Fibroblast of upper back skin (primary cell): ENCODE data around the gene C11orf71.

Experiments
- DNase-seq: peaks from one replicate; pipeline ENCODE4 v3.0.0-alpha.2; 2013

The C11orf71 gene

GRCh38 chr11:114400216-114400914 lies at the start of gene C11orf71, which contains the start of gene RBM7:
C11orf71 (minus strand) TSS chr11:114400511; CDS start chr11:114400331, 180 bp downstream.
RBM7 (plus strand) TSS chr11:114400666; CDS start chr11:114400672, 6 bp downstream.
- peak; percentile 99 for DNase-seq

- no peak for DNase-seq
Observed at GRCh38 chr11:114449845-114450244, 49.5 kb upstream of the C11orf71 start.

GRCh38 chr11:114448749-114449482 lies 48.6 kb upstream of the C11orf71 start:
- peak; percentile 16 for DNase-seq

- peak; percentile 91 for DNase-seq
Observed at GRCh38 chr11:114447892-114448291, 47.6 kb upstream of the C11orf71 start.

- peak; percentile 25 for DNase-seq
Observed at GRCh38 chr11:114447444-114447843, 47.1 kb upstream of the C11orf71 start.

- DNase-seq = no peak
Observed at GRCh38 chr11:114442536-114442935, 42.2 kb upstream of the C11orf71 start.

GRCh38 chr11:114441921-114442320 lies 41.6 kb upstream of the C11orf71 start:
- no peak for DNase-seq

GRCh38 chr11:114440971-114441763 lies 40.9 kb upstream of the C11orf71 start:
- DNase-seq = no peak

GRCh38 chr11:114440121-114440860 lies 40.0 kb upstream of the C11orf71 start:
- DNase-seq = peak; percentile 18

GRCh38 chr11:114439229-114440120 lies 39.2 kb upstream of the C11orf71 start, which contains the start of gene REXO2:
REXO2 (plus strand) TSS chr11:114439467; CDS start chr11:114439529, 62 bp downstream.
- DNase-seq = peak; percentile 95

GRCh38 chr11:114438303-114438702 lies 38.0 kb upstream of the C11orf71 start:
- no peak for DNase-seq

GRCh38 chr11:114433376-114433775 lies 33.1 kb upstream of the C11orf71 start:
- no peak for DNase-seq

GRCh38 chr11:114432893-114433292 lies 32.6 kb upstream of the C11orf71 start:
- DNase-seq = no peak

GRCh38 chr11:114430290-114430689 lies 30.0 kb upstream of the C11orf71 start:
- no peak for DNase-seq

GRCh38 chr11:114426280-114426679 lies 26.0 kb upstream of the C11orf71 start:
- DNase-seq = no peak

GRCh38 chr11:114416441-114416961 lies 16.2 kb upstream of the C11orf71 start:
- DNase-seq = peak; percentile 64

GRCh38 chr11:114413958-114414357 lies 13.6 kb upstream of the C11orf71 start:
- DNase-seq = no peak

- no peak for DNase-seq
Observed at GRCh38 chr11:114412946-114413345, 12.6 kb upstream of the C11orf71 start.

- no peak for DNase-seq
Observed at GRCh38 chr11:114401311-114401710, 1.0 kb upstream of the C11orf71 start.

GRCh38 chr11:114400915-114401223 lies 558 bp upstream of the C11orf71 start:
- no peak for DNase-seq

- DNase-seq = no peak
Observed at GRCh38 chr11:114399490-114400215, 658 bp downstream of the C11orf71 start.
